GM23338 (cell line): ENCODE data around the gene MAP3K4.

Experiments used
- CREB1 ChIP-seq: fragments of 250-450 bp; sonication (Bioruptor Pico); IDR thresholded peaks from 2 replicates; pipeline ENCODE4 v1.5.0; 2020; ENCODE audit warnings: low read depth, mild to moderate bottlenecking, moderate library complexity
- EZH2phosphoT487 ChIP-seq: fragments of 200-600 bp; sonication (generic); IDR thresholded peaks from one replicate; pipeline ENCODE4 v1.8.1; 2018; ENCODE audit warnings: antibody characterized with exemption; ENCODE audit not compliant: unreplicated experiment
- POLR2AphosphoS5 ChIP-seq: IDR thresholded peaks from 2 replicates; pipeline ENCODE4 v1.6.1; 2016; ENCODE audit warnings: antibody characterized with exemption, low read depth
- REST ChIP-seq: IDR thresholded peaks from one replicate; pipeline ENCODE4 v1.6.1; 2018; ENCODE audit warnings: antibody characterized with exemption; ENCODE audit not compliant: unreplicated experiment
- ZNF331 ChIP-seq: fragments of 250-450 bp; sonication (Bioruptor Pico); IDR thresholded peaks from 2 replicates; pipeline ENCODE4 v1.5.0; 2020; ENCODE audit warnings: low read depth, mild to moderate bottlenecking, moderate library complexity
- TF ChIP-seq, protein P1 (sequence below), 2 experiments: fragments of 200-600 bp in 1 of 2; sonication (generic) in 1 of 2; conservative IDR thresholded peaks; 2 replicates each; pipeline versions ENCODE4 v1.5.1 to v1.6.1; 2016 to 2017; ENCODE audit warnings: antibody characterized with exemption in 2 of 2, low read depth in 2 of 2, mild to moderate bottlenecking in 2 of 2, moderate library complexity in 1 of 2

DNA sequence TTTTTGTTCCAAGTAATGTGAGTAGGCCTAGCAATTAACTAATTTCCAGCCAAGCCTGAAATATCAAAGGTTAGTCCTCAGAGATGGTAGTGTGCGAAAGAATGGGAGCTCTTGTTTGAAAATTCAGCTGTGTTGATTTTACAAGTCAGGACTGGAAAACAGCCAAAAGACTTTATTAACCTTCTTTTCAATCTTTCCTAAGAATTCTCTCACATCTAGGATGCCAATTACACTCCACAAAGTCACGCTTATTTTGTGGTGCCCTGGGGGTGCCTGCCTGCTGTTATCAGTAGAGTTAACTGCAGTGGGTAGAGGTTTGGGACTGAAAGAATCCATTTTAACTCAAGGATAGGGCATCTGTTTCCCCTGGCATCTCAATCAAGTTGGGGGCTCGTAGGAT, 30.7 kb upstream of the MAP3K4 start:
- TF ChIP-seq POLR2AphosphoS5 = no peak
- no peak for TF ChIP-seq ZNF331 (CRISPR knock-in tag)
- TF ChIP-seq, protein P1, sequence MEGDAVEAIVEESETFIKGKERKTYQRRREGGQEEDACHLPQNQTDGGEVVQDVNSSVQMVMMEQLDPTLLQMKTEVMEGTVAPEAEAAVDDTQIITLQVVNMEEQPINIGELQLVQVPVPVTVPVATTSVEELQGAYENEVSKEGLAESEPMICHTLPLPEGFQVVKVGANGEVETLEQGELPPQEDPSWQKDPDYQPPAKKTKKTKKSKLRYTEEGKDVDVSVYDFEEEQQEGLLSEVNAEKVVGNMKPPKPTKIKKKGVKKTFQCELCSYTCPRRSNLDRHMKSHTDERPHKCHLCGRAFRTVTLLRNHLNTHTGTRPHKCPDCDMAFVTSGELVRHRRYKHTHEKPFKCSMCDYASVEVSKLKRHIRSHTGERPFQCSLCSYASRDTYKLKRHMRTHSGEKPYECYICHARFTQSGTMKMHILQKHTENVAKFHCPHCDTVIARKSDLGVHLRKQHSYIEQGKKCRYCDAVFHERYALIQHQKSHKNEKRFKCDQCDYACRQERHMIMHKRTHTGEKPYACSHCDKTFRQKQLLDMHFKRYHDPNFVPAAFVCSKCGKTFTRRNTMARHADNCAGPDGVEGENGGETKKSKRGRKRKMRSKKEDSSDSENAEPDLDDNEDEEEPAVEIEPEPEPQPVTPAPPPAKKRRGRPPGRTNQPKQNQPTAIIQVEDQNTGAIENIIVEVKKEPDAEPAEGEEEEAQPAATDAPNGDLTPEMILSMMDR (conservative IDR thresholded peaks at IDR 0.05; ENCODE audit: low read depth in 2 of 2) = no peak
- TF ChIP-seq REST = no peak
- TF ChIP-seq EZH2phosphoT487 = no peak
- no peak for TF ChIP-seq CREB1
